ENCODE data around the gene TRIM47. TPM values are rescaled to one million over a fixed set of nuclear protein-coding genes. Genes with fewer than 3 reads are reported as not detected.

The TRIM47 gene
- total and polyA plus RNA-seq, 2 of the 13 experiments (the other 11 are each of a cell fraction or from before 2014, with no cell fraction given): 33.5 to 82.0 TPM

GRCh38 chr17:75876190-75876937 is 2.0 kb downstream of the TRIM47 start (continued):
- TF ChIP-seq ZNF383 (CRISPR knock-in tag; IDR thresholded peaks at IDR 0.05; ENCODE audit: borderline replicate concordance) (no peak), NR1H2 (CRISPR knock-in tag; IDR thresholded peaks at IDR 0.05; ENCODE audit: borderline replicate concordance, low read depth) (peak; percentile 87; the same call in 1 of the 2 replicates), REL (CRISPR knock-in tag; conservative IDR thresholded peaks at IDR 0.05) (no peak; the same call in 1 of the 2 replicates), DMAP1 (CRISPR knock-in tag; IDR thresholded peaks at IDR 0.05) (peak; percentile 99), ETS1 (CRISPR knock-in tag; IDR thresholded peaks at IDR 0.05) (peak; percentile 30; the same call in 1 of the 2 replicates), SMAD1 (CRISPR knock-in tag; IDR thresholded peaks at IDR 0.05; ENCODE audit: borderline replicate concordance, low read depth) (peak; percentile 76; the same call in 1 of the 2 replicates)
- TF ChIP-seq, protein P1, sequence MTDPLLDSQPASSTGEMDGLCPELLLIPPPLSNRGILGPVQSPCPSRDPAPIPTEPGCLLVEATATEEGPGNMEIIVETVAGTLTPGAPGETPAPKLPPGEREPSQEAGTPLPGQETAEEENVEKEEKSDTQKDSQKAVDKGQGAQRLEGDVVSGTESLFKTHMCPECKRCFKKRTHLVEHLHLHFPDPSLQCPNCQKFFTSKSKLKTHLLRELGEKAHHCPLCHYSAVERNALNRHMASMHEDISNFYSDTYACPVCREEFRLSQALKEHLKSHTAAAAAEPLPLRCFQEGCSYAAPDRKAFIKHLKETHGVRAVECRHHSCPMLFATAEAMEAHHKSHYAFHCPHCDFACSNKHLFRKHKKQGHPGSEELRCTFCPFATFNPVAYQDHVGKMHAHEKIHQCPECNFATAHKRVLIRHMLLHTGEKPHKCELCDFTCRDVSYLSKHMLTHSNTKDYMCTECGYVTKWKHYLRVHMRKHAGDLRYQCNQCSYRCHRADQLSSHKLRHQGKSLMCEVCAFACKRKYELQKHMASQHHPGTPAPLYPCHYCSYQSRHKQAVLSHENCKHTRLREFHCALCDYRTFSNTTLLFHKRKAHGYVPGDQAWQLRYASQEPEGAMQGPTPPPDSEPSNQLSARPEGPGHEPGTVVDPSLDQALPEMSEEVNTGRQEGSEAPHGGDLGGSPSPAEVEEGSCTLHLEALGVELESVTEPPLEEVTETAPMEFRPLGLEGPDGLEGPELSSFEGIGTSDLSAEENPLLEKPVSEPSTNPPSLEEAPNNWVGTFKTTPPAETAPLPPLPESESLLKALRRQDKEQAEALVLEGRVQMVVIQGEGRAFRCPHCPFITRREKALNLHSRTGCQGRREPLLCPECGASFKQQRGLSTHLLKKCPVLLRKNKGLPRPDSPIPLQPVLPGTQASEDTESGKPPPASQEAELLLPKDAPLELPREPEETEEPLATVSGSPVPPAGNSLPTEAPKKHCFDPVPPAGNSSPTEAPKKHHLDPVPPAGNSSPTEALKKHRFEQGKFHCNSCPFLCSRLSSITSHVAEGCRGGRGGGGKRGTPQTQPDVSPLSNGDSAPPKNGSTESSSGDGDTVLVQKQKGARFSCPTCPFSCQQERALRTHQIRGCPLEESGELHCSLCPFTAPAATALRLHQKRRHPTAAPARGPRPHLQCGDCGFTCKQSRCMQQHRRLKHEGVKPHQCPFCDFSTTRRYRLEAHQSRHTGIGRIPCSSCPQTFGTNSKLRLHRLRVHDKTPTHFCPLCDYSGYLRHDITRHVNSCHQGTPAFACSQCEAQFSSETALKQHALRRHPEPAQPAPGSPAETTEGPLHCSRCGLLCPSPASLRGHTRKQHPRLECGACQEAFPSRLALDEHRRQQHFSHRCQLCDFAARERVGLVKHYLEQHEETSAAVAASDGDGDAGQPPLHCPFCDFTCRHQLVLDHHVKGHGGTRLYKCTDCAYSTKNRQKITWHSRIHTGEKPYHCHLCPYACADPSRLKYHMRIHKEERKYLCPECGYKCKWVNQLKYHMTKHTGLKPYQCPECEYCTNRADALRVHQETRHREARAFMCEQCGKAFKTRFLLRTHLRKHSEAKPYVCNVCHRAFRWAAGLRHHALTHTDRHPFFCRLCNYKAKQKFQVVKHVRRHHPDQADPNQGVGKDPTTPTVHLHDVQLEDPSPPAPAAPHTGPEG (CRISPR knock-in tag; IDR thresholded peaks at IDR 0.05): no peak; the same call in 1 of the 2 replicates
- TF ChIP-seq, protein P2, sequence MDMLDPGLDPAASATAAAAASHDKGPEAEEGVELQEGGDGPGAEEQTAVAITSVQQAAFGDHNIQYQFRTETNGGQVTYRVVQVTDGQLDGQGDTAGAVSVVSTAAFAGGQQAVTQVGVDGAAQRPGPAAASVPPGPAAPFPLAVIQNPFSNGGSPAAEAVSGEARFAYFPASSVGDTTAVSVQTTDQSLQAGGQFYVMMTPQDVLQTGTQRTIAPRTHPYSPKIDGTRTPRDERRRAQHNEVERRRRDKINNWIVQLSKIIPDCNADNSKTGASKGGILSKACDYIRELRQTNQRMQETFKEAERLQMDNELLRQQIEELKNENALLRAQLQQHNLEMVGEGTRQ (IDR thresholded peaks at IDR 0.05; ENCODE audit: low read depth, low read length): no peak
- TF ChIP-seq, protein P2 (CRISPR knock-in tag; IDR thresholded peaks at IDR 0.05; ENCODE audit: borderline replicate concordance): peak; percentile 30; the same call in 1 of the 2 replicates
- TF ChIP-seq, protein P3, sequence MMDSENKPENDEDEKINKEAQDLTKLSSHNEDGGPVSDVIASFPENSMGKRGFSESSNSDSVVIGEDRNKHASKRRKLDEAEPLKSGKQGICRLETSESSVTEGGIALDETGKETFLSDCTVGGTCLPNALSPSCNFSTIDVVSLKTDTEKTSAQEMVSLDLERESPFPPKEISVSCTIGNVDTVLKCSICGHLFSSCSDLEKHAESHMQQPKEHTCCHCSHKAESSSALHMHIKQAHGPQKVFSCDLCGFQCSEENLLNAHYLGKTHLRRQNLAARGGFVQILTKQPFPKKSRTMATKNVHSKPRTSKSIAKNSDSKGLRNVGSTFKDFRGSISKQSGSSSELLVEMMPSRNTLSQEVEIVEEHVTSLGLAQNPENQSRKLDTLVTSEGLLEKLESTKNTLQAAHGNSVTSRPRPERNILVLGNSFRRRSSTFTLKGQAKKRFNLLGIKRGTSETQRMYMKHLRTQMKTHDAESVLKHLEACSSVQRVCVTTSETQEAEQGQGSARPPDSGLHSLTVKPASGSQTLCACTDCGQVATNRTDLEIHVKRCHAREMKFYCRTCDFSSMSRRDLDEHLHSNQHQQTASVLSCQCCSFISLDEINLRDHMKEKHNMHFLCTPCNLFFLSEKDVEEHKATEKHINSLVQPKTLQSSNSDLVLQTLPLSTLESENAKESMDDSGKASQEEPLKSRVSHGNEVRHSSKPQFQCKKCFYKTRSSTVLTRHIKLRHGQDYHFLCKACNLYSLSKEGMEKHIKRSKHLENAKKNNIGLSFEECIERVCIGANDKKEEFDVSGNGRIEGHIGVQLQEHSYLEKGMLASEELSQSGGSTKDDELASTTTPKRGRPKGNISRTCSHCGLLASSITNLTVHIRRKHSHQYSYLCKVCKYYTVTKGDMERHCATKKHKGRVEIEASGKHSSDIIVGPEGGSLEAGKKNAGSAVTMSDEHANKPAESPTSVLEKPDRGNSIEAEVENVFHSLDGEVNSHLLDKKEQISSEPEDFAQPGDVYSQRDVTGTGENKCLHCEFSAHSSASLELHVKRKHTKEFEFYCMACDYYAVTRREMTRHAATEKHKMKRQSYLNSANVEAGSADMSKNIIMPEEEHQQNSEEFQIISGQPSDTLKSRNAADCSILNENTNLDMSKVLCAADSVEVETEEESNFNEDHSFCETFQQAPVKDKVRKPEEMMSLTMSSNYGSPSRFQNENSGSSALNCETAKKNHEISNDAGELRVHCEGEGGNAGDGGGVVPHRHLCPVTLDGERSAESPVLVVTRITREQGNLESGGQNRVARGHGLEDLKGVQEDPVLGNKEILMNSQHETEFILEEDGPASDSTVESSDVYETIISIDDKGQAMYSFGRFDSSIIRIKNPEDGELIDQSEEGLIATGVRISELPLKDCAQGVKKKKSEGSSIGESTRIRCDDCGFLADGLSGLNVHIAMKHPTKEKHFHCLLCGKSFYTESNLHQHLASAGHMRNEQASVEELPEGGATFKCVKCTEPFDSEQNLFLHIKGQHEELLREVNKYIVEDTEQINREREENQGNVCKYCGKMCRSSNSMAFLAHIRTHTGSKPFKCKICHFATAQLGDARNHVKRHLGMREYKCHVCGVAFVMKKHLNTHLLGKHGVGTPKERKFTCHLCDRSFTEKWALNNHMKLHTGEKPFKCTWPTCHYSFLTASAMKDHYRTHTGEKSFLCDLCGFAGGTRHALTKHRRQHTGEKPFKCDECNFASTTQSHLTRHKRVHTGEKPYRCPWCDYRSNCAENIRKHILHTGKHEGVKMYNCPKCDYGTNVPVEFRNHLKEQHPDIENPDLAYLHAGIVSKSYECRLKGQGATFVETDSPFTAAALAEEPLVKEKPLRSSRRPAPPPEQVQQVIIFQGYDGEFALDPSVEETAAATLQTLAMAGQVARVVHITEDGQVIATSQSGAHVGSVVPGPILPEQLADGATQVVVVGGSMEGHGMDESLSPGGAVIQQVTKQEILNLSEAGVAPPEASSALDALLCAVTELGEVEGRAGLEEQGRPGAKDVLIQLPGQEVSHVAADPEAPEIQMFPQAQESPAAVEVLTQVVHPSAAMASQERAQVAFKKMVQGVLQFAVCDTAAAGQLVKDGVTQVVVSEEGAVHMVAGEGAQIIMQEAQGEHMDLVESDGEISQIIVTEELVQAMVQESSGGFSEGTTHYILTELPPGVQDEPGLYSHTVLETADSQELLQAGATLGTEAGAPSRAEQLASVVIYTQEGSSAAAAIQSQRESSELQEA (CRISPR knock-in tag; IDR thresholded peaks at IDR 0.05; ENCODE audit: not compliant biosample characterization): peak; percentile 29

Data from HepG2 (cell line).